ENCODE data around the gene RASL12. TPM values are rescaled to one million over a fixed set of nuclear protein-coding genes. Genes with fewer than 3 reads are reported as not detected.
"Not testable (repeated sequence)": the region's sequence is repeated elsewhere in the genome, so short reads cannot be mapped to it uniquely, and the experiment has no call there.

Gene RASL12, protein sequence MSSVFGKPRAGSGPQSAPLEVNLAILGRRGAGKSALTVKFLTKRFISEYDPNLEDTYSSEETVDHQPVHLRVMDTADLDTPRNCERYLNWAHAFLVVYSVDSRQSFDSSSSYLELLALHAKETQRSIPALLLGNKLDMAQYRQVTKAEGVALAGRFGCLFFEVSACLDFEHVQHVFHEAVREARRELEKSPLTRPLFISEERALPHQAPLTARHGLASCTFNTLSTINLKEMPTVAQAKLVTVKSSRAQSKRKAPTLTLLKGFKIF
- 10 to 100 TPM; 53.3 to 63.3 TPM for total RNA-seq
- long read RNA-seq, transcript RASL12-201 (5 exons, 2,640 nt), result major isoform, 107 of 165 reads
- long read RNA-seq, transcript RASL12-202 (4 exons, 1,523 nt), result minor isoform, 39 of 165 reads
- long read RNA-seq, partial matches to known transcripts, result 15 of 165 reads
- long read RNA-seq, other reads (novel, unspliced or antisense), result 4 of 165 reads

DNA sequence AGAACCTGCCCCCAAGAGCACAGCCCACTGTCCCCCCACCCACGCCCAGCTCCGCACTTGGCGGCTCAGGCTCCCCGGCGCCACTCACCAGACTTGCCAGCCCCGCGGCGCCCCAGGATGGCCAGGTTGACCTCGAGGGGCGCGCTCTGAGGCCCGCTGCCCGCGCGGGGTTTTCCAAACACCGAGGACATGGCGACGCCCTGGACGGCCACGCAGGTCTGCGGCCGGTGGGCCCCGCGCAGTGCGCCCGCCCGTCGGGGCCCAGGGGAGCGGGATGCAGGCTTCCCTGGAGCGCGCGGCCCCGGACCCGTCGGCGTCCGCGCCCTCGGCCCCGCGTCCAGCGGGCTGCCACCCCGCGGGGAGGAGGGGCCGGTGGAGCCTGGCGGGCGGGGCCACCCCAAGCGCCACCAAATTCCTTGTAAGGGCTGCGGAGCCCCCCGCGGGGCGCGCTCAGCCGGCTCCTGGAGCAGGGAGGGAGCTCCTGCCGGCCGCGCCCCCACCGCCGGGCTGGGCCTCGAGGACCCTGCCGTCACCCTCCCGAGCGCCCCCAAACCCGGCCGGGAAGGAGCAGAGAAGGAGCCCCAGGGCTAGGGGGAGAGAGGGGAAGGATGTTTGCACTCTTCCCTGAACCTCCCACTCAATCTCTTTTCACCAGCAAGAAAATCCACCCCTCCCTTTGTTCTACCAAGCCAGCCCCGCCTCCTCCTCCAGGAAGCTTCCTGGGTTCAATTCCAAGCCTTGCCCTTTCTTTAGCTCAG is at the start of gene RASL12:
Gene RASL12, minus strand, starts transcription at position 347 of the 758 bp plus-strand sequence. Its CDS starts 156 bp downstream, at position 191.
- intact Hi-C loops (cut with DNase I), result no loop called here
- ATAC-seq, result peak; percentile 47 to 48
- DNase-seq, result no peak

DNA sequence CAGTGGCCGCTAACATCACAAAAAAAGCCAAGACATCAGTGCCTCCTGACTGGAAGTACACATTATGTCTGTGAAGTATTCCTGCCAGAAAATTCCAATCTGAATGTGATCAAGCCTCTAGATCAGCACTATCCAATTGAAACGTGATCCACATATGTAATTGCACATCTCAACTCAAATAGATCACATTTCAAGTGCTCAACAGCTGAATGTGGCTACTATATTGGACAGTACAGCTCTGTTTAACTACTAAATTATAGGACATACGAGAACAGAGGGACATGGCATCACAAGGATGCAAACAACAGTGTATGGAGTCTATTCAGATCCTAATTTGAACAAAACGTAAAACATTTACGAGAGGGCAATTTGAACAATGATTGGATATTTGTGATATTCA is 47.8 kb upstream of the RASL12 start:
- intact Hi-C loops (cut with DNase I), result no loop called here
- ATAC-seq, result no peak
- DNase-seq, result no peak

DNA sequence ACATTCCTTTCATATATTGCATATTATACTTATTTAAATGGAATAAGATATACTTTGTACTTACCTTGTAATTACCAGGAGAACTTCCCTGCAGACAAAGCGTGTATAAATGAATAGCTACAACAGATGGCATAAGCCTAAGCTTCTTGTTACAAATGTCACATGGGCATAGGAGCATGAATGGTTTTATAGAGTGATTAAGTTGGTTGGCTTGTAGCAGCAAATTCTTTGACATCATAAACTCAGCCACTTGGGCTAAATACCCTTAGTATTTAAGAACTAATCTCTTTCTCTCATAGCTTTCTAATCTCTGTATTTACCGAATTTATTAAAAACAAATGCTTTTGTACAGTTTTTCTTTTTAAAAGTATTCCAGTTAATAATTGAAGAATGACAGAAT is 47.3 kb upstream of the RASL12 start, which contains the start of gene UBAP1L:
Gene UBAP1L, minus strand, starts transcription at position 115 of the 400 bp plus-strand sequence. CDS start 8,985 bp downstream, outside the sequence.
- intact Hi-C loops (cut with DNase I), result no loop called here
- ATAC-seq (no peak), DNase-seq (no peak)

DNA sequence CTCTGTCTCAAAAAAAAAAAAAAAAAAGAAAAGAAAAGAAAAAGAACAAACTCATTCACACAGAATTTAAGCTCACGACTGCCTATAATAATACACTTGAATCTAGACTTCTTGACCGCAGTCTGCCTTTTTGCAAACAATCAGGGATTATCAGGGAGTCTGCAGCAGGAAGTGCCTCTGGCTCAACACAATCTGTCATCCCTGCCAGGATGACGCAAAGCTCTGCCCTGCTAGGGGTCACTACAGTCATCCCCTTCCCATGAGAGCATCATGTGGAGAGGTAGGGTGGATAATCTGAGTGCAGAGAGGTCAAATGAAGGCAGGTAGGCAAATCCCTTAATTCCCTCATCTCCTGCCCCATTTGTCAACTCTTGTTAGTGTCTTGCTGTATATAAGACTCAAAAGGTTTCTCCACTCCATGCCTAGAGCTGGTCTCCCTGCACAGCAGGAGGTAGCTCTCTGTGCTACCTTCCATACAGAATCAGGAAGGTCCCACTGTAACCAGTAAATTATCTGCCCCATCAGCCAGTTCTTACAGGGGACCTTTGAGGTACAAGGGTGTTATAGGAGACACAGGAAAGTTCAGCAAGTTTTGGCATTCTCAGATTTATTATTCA is 43.0 kb upstream of the RASL12 start:
- DNase-seq, result peak; percentile 73
- intact Hi-C loops (cut with DNase I), result no loop called here
- ATAC-seq, result peak in 1 of 2 donors; percentile 86

DNA sequence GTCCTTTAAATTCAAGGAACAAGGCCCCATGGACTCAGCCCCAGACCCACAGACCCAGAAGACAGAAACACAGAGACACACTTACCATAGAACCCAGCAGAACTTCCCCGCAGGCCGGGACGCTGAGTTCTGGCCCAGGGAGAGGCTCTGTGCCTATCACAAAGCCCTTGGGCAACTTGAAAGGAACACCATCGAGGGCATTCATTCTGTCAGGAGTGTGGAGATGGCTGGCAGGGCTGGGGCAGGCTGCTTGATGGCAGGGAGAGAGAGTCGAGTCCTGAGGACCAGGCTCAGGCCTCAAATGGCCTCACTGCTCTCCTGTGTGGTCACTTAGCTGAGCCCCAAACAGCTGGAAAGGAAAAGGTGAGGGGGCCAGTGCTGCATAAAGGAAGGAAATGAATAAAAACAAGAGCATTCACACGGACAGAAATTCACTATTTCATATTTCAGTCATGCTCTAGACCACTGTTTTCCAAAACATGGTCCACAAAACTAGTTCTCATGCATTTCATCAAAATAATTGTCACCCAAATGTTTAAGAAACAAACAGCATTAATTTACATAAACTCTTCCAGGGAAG is 38.3 kb upstream of the RASL12 start:
- DNase-seq (no peak), ATAC-seq (no peak)
- intact Hi-C loops (cut with DNase I), result no loop called here

DNA sequence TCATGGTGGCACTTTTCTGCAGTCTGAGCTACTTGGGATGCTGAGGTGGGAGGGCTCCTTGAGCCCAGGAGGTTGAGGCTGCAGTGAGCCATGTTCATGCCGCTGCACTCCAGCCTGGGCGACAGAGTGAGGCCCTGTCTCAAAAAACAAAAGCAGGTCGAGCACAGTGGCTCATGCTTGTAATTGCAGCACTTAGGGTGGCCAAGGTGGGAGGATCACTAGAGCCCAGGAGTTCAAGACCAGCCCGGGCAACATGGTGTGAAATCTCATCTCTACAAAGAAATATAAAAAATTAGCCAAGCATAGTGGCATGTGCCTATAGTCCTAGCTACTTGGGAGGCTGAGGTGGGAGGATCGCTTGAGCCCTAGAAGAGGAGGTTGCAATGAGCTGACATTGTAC is 37.2 kb upstream of the RASL12 start:
- intact Hi-C loops (cut with DNase I), result no loop called here
- DNase-seq (no peak), ATAC-seq (no peak)

DNA sequence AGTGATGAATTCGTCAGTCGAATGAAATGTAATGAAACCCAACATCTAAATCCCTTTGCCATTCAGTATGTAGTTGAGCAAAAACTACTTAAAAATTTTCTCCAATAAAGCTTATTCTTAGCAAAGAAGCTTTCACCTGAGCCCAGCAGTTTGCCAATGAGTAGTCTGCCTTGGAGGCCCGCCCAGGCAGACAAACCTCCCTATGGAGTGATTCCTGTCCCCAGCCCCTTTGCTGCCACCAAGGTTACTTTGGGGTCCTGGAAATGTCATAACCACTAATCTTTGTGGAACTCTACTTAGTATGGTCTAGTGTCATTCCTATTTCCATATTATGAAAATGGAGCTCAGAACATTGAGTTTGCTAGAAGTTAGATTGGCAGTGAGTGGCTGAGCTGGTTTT is 35.1 kb upstream of the RASL12 start:
- no peak for DNase-seq
- intact Hi-C loops (cut with DNase I), result loop anchor here in 1 of 2 donors (5.0 kb wide), 2 partner anchors 51 to 71 kb away; no protein-coding TSS in a partner anchor
- no peak for ATAC-seq

DNA sequence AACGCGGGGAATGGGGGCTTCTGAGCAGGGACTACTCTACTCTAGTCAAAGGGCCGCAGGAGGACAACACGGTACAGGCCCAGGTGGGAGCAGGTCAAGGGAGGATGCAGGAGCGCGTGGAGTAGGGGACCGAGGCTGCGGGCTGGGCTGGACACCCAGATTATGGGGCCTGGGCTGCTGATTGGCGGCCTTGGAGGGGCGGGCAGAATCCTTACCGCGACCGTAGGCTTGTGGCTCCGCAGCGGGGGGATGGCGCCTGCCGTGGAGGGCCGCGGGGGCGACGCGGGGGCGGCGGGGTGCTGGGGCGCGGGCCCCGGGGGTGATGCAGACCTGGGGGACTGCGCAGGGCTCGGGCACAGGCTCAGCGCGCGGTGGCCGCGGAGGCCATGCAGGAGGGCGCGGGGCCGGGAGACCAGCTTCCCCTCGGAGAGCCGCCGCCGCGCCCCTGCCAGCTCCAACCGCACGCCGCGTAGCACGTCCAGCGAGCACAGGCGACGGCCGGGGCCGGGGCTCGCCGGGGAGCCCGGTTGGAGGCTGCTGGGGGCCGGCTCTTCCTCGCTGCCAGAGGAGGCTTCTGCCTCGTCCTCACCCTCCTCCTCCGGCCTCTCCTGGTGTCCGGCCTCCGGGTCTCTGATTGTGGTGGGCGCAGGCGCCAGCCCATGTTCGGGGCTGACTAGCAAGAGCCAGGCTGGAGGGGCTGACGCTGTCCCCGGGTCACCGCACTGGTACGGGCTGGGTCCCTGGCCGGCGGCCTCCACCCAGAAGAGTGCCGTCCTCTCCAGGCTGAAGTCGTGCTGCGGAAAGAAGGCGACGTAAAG is 34.3 kb upstream of the RASL12 start:
- intact Hi-C loops (cut with DNase I), result loop anchor here in 1 of 2 donors (5.0 kb wide), 2 partner anchors 50 to 70 kb away; no protein-coding TSS in a partner anchor
- ATAC-seq (peak; percentile 6 to 36), DNase-seq (no peak)

DNA sequence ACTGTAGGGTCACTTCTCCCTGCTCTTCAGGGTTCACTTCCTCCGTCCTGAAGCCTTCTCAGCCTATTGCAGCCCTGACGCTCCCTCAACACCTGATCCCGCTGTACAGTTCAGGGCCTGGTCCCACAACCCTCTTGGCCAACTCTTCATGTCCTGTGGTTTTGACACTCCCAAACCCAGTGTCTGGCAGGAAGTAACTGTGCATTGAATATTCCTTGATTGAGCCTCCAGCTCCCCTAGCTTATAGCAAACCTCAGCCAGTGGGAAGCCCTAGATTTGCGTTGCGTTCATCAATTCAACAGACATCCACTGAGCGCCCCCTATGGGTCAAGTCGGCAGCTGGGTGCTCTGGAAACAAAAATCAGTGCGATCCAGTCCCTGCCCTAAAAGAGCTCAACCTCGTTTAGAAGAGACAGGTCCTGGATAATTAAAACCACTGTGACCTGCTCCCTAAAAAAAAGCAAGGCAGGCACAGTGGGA is 33.7 kb upstream of the RASL12 start:
- ATAC-seq, result peak; percentile 52 to 61
- intact Hi-C loops (cut with DNase I), result loop anchor here in 1 of 2 donors (5.0 kb wide), 2 partner anchors 49 to 69 kb away; no protein-coding TSS in a partner anchor
- DNase-seq, result peak; percentile 76

DNA sequence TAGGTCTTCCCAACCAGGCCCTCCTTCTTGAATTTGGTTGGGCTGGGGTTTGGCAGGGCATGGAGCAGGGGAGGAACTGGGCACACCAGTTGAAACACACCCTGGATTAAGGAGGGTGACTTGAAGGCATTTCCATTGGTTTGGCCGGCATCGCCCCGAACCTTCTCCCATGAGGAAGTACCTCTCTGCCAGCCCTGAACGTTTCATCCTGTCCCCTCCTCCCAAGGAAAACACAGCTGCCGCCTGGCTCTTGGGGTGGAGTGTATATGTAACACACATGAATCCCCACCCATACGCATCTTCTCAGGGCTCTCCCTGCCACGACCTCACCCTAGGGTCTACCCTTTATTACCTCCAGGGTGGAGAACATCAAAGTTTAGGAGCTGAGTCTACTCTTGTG is 32.7 kb upstream of the RASL12 start:
- intact Hi-C loops (cut with DNase I), result loop anchor here in 1 of 2 donors (5.0 kb wide), 2 partner anchors 48 to 68 kb away; no protein-coding TSS in a partner anchor

DNA sequence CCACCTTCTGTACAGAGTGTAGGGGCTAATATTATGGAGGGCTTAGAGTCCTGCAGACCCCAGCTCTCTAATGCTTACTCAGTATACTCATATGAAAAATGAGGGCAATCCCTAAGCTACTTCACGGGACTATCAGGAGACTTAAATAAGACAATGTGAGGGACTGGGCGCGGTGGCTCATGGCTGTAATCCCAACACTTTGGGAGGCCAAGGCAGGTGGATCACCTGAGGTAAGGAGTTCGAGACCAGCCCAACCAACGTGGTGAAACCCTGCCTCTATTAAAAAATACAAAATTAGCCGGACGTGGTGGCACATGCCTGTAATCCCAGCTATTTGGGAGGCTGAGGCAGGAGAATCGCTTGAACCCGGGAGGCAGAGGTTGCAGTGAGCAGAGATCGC is 32.0 kb upstream of the RASL12 start:
- ATAC-seq, DNase-seq: not testable (repeated sequence)
- intact Hi-C loops (cut with DNase I), result loop anchor here in 1 of 2 donors (5.0 kb wide), 2 partner anchors 48 to 68 kb away; no protein-coding TSS in a partner anchor

More for the DNA sequence above, 32.7 kb upstream of the RASL12 start:
- DNase-seq (no peak), ATAC-seq (no peak)

DNA sequence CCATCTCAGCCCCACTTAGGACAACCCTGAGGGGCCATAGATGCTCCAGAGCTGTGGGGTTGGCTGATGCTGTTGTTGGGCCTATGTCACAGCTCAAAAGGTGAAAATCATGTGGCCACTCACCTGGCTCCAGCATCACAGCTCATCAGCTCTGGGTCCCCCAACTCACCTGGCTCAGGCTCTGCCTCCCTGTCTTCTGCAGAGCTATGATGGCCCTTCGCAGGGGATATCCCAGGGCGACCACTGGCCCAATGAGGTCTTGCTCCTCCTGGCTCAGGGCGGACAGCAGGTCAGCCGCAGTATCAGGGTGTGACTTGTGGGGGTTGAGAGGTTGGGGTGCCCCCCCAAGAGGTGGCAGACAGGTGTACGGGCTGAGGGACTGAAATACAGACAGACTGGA is 31.5 kb upstream of the RASL12 start:
- intact Hi-C loops (cut with DNase I), result no loop called here
- no peak for ATAC-seq
- DNase-seq, result no peak

DNA sequence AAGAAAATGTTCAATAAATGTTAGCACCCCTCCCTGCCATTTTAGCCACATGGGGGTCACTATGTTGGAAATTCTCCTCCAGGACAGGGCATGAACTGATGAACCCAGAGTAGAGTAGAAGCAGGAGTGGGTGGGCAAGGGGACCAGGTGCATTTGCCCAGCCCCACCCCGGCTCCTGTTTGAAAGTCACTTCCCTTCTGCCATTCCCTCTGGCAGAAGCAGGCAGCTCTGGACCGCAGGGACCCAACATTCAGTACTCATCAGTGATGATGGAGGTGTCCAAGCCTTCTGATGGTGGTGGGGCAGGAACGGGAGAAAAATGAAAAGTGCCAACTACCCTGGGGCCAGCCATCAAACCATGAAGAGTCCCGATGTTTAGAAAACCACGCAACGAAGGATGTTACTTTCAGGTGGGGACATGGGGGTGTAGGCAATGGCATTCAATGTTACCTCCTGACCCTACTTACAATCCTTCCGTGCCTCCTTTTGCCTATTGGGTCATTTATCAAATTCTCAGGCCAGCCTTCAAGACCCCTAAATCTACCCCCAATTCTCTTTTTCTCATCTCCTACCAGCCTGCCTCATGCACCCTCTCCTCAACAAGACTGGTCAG is 30.0 kb upstream of the RASL12 start:
- intact Hi-C loops (cut with DNase I), result no loop called here
- ATAC-seq (no peak), DNase-seq (no peak)

DNA sequence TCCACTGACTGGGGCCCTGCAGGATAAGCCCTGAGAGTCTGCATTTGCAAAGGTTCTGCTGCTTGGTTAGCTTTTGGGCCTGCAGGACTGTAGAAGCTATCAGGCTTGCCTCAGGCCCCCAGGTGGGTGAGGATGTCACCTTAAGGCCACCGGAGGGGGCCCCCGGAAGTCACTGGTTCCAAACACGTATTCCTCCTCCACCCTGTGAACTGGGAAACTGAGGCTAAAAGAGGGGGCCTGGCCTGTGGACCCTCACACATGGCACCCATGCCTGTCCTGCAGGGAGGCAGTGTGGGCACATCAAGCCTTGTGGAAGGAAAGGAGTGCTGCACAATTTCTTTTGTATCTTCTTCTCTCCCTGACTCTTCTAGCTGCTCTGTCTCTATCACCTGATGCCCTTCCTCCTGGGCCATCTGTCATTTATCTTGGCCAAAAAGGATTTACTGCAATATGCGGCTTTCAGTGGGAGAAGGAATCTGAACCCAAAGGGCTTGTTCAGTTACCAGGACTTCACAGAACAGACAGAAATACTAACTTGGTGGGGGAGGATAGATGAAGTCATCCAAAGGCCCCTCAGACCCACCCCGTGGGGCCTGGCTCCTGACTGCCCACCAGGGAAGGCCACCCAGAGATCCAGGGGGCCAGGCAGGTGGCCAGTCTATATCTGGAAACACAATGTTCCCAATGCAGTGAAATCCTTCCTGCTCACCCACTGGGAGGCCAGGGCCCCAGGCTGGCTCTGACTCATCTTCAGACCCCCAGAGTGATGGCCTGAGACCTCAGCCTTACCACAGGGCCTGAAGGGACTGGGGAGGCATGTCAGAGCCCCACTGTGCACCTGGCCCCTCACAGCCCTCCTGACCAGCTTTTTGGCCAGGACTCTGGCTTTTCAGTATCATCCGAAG is 28.9 kb upstream of the RASL12 start:
- ATAC-seq, result no peak
- intact Hi-C loops (cut with DNase I), result no loop called here
- DNase-seq, result no peak

DNA sequence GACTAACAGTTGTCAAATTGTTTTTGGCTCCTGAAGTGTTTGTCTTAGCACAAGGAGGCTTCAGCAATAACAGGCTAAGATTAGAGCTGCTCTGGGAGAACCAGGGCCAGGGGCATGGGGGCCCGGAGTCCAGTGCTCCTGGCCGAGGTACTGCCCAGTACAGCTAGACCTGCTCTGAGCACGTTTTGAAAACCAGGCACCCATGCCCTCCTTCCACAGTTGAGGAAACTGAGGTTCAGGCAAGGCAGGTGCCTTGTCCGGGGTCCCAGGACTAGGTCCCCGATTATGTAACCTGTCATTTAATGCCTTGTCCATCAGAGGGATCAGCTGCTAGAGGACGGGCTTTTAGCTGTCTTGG is 27.9 kb upstream of the RASL12 start:
- DNase-seq (no peak), ATAC-seq (no peak)
- intact Hi-C loops (cut with DNase I), result no loop called here

DNA sequence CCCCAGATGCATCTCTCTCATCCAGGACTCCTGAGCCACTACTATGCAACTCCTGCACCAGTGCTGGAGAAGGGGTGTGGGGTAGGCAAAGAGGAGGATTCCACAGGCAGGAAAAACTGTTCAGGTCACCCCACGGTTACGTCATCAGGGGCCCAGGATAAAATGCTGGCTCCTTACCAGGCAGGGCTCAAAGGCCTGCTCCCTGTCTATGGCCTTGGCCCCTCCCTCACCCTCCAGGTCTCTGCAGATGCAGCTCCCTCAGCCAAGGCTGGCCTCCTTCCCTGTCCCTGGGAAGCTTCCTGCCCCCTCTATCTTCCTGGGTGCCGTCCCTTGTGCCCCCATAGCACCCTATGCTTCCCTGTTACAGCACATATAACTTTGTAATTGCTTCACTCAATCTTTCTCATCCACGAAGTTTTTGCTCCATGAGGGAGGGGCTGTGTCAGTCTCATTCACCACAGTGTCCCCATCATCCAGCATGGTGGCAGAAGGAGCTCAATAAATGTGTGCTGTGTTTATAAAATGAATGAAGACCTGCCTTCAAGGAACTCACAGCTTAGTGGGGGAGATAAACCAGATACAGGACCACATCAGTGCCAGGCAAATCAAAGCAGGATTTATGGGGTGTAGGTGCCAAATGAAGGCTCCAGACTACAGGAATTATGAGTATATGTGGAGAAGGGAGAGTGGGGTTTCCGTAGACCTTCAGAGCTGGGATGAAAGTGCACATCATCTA is 27.4 kb upstream of the RASL12 start:
- intact Hi-C loops (cut with DNase I), result no loop called here
- DNase-seq, result no peak
- no peak for ATAC-seq
